Purkinje cell (primary cell): ENCODE measurements around the gene CLECL1. TPM values are rescaled to one million over a fixed set of nuclear protein-coding genes. Genes with fewer than 3 reads are reported as not detected.

Experiments used
- polyA plus RNA-seq: library from polyadenylated mRNA; unstranded; fragments of >200 nt; fragmentation: Nextera tagmentation; gene quantifications from 2 replicates; pipeline ENCODE4 v1.2.1, GENCODE V29; 2014

CLECL1 gene
- polyA plus RNA-seq = not detected in 2 replicates

DNA sequence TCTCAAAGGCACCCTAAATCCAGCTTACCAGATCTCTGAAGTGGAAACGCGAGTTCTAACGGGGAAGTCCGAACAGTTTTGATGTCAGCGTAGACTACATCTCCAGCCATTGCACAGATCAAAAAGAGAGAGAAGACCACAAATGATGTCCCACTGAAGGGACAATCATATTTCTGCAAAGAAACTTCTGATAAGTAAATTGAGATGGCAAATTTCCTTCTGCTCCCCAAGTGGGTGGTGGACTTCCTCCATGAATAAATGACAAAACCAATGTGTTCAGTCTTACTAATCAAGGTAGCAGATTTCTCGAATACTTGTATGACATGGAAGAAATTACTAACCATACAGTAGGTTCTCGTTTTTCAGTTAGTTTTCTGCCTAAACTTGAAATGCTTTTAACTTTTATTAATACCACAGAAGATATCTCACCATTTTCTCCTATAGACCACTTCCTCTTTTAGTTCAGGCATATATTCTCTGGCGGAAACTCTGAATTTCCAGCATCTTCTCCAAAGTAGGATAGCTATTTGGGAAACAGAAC, at the start of gene CLECL1:
CLECL1 (minus strand) TSS at position 177 of the 541 bp plus-strand sequence.

DNA sequence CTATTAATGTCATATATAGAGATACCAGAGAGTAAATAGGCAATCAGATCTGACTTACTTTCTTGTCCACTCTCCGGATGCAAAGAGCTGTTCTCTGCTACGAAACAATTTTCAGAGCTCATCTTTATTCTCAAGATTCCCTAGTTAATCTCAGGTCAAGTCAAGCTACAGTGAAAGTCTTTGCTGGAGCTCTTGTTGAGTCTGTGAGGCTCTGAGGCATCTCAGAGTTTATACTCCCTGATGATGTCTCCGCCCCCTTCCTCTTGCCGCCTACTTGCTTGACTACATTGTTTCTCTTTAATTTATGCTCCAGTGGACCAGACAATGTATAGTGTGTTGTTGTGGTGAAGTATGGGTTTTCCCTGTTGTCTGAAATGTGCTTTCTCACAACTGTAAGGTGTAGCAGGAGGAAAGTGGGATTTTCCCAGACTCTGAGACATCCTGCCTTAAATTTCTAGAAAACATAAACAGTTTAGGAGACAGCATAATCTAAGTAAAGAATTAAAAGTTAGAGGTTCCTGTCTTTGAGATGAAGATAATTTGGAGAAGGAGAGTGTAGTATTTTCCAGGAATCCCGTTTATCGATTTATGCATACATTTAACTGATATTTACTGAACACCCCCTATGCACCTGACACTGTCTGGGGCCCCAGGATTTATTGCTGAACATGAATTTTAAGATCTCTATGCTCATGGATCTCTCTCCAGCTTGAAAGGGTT, 28.0 kb upstream of the CLECL1 start, which contains the start of gene CD69:
CD69 (minus strand) TSS at position 203 of the 720 bp plus-strand sequence; CDS start at position 122, 81 bp downstream.

Other genes with a start within 250 kb of the CLECL1 start
- gene KLRB1, start 125.2 kb downstream of the CLECL1 start, polyA plus RNA-seq = 0.23 TPM in 1 of 2 replicates, not detected in the other
- gene CLEC2D, start 63.4 kb downstream of the CLECL1 start, polyA plus RNA-seq = 4.9 TPM in 1 of 2 replicates, not detected in the other
- gene CD69, start 27.8 kb upstream of the CLECL1 start, polyA plus RNA-seq = 0.24 TPM in 1 of 2 replicates, not detected in the other
- gene KLRF1, start 94.4 kb upstream of the CLECL1 start, polyA plus RNA-seq = not detected in 2 replicates
- gene CLEC2B, start 136.3 kb upstream of the CLECL1 start, polyA plus RNA-seq = 3.9 and 4.6 TPM in 2 replicates
- gene KLRF2, start 148.4 kb upstream of the CLECL1 start, polyA plus RNA-seq = not detected in 2 replicates
- not detected in 2 replicates for gene CLEC2A, start 199.3 kb upstream of the CLECL1 start, polyA plus RNA-seq
- gene CLEC12A, start 238.3 kb upstream of the CLECL1 start, polyA plus RNA-seq = not detected in 2 replicates